Panc1 (cell line): Measurements from ENCODE around the gene MOB2.

ENCODE experiments used
- TCF7L2 ChIP-seq: IDR thresholded peaks from 2 replicates; pipeline ENCODE4 v1.6.1; 2011; ENCODE audit warnings: mild to moderate bottlenecking, low read depth, low read length, inconsistent platforms
- TF ChIP-seq, protein P1 (sequence below): fragments of 450-650 bp; IDR thresholded peaks from 2 replicates; pipeline ENCODE4 v1.5.1; 2017; ENCODE audit warnings: mild to moderate bottlenecking
- TF ChIP-seq, protein P2 (sequence below), 2 experiments: IDR thresholded peaks; 2 replicates each; pipeline ENCODE4 v1.6.1; 2011 to 2012; ENCODE audit warnings: low read depth in 2 of 2, control low read depth in 1 of 2, low read length in 1 of 2, mild to moderate bottlenecking in 1 of 2, moderate library complexity in 1 of 2; ENCODE audit not compliant: insufficient read depth in 1 of 2

DNA sequence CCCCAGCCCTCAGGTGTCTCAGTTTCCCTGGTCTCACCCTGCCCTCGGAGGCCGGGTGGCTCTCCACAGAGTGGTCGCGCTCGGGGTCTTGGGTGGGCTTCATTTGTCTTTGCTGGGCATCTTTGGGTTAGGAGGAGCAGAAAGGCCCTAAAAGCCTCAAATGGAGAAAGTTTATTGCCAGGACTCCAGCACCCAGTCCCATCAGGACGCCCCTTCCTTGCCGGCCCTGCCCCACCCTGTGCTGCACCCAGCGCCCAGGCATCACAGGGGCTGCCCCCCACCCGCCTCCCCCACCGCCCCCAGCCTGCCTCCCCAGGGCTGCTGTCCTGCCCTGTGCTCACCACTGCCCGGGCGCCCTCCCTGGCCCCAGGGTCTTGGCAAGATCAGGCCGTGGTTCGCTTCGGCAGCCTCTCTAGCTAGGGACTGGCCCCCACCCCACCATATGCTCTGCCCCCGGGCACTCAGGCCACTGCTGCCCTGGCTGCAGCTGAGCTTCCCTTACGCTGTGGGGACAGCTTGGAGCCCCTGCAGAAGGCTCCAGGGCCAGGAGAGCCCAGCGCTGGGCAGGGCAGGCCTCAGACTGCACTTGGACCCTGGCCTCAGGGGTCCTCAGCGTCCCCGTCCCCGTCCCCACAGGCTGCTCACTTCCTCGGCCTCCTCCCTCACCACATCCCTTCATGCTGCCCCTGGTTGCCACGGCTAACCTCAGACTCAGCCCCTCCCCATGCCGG lies 31.4 kb downstream of the MOB2 start:
- TF ChIP-seq, protein P1, sequence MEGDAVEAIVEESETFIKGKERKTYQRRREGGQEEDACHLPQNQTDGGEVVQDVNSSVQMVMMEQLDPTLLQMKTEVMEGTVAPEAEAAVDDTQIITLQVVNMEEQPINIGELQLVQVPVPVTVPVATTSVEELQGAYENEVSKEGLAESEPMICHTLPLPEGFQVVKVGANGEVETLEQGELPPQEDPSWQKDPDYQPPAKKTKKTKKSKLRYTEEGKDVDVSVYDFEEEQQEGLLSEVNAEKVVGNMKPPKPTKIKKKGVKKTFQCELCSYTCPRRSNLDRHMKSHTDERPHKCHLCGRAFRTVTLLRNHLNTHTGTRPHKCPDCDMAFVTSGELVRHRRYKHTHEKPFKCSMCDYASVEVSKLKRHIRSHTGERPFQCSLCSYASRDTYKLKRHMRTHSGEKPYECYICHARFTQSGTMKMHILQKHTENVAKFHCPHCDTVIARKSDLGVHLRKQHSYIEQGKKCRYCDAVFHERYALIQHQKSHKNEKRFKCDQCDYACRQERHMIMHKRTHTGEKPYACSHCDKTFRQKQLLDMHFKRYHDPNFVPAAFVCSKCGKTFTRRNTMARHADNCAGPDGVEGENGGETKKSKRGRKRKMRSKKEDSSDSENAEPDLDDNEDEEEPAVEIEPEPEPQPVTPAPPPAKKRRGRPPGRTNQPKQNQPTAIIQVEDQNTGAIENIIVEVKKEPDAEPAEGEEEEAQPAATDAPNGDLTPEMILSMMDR = no peak
- TF ChIP-seq, protein P2, sequence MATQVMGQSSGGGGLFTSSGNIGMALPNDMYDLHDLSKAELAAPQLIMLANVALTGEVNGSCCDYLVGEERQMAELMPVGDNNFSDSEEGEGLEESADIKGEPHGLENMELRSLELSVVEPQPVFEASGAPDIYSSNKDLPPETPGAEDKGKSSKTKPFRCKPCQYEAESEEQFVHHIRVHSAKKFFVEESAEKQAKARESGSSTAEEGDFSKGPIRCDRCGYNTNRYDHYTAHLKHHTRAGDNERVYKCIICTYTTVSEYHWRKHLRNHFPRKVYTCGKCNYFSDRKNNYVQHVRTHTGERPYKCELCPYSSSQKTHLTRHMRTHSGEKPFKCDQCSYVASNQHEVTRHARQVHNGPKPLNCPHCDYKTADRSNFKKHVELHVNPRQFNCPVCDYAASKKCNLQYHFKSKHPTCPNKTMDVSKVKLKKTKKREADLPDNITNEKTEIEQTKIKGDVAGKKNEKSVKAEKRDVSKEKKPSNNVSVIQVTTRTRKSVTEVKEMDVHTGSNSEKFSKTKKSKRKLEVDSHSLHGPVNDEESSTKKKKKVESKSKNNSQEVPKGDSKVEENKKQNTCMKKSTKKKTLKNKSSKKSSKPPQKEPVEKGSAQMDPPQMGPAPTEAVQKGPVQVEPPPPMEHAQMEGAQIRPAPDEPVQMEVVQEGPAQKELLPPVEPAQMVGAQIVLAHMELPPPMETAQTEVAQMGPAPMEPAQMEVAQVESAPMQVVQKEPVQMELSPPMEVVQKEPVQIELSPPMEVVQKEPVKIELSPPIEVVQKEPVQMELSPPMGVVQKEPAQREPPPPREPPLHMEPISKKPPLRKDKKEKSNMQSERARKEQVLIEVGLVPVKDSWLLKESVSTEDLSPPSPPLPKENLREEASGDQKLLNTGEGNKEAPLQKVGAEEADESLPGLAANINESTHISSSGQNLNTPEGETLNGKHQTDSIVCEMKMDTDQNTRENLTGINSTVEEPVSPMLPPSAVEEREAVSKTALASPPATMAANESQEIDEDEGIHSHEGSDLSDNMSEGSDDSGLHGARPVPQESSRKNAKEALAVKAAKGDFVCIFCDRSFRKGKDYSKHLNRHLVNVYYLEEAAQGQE (IDR thresholded peaks at IDR 0.05; ENCODE audit: insufficient read depth in 1 of 2, low read depth in 2 of 2, low read length in 1 of 2) = 0 out of 4 replicates have a peak, but pooled peaks of 1 of the 2 experiments have one; percentile 12
- TF ChIP-seq TCF7L2 = no peak
